LNCAP (cell line): ENCODE data around the gene FGFBP3.

Experiments used
- TF ChIP-seq, protein P1 (sequence below): fragments of 450-650 bp; IDR thresholded peaks from 2 replicates; pipeline ENCODE4 v1.5.1; 2017; ENCODE audit warnings: mild to moderate bottlenecking

FGFBP3 gene

DNA sequence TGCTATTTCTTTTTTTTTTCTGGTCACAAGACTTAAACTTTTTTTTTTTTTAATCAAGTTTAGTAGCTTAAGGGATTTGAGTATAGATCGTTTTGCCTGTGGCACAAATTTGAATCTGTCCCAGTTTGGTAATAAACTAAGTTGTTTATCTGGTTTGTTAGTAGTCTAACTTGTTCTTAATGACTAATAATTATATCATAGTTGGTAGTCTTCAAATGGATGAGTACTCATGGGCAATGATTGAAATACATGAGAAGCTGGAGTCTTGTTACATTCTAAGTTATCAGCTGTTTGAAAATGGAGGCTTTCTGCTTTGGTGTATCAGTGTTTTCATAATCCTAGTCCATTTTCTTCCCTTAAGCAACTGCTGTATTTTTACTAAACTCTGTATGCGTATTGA is 26.6 kb upstream of the FGFBP3 start:
- TF ChIP-seq, protein P1, sequence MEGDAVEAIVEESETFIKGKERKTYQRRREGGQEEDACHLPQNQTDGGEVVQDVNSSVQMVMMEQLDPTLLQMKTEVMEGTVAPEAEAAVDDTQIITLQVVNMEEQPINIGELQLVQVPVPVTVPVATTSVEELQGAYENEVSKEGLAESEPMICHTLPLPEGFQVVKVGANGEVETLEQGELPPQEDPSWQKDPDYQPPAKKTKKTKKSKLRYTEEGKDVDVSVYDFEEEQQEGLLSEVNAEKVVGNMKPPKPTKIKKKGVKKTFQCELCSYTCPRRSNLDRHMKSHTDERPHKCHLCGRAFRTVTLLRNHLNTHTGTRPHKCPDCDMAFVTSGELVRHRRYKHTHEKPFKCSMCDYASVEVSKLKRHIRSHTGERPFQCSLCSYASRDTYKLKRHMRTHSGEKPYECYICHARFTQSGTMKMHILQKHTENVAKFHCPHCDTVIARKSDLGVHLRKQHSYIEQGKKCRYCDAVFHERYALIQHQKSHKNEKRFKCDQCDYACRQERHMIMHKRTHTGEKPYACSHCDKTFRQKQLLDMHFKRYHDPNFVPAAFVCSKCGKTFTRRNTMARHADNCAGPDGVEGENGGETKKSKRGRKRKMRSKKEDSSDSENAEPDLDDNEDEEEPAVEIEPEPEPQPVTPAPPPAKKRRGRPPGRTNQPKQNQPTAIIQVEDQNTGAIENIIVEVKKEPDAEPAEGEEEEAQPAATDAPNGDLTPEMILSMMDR: no peak

DNA sequence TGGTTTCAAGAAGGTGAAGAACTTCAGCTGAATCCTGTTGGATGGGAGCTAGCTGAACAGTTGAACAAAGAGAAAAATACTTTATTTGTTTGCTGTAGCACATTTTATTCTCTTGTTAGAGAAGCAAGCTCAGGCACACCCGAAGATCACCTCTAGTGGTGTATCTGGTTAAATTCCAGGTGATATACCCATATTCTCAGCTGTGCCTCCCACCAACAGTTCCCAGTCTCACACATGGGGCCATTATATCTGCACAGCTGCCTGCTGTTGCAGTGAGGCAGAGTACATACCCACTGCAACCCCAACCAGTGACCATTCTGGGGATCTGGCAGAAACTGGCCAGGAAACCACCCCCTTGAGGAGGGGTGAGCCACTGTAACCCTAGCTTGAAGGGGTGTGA is 23.5 kb upstream of the FGFBP3 start:
- TF ChIP-seq, protein P1: no peak

DNA sequence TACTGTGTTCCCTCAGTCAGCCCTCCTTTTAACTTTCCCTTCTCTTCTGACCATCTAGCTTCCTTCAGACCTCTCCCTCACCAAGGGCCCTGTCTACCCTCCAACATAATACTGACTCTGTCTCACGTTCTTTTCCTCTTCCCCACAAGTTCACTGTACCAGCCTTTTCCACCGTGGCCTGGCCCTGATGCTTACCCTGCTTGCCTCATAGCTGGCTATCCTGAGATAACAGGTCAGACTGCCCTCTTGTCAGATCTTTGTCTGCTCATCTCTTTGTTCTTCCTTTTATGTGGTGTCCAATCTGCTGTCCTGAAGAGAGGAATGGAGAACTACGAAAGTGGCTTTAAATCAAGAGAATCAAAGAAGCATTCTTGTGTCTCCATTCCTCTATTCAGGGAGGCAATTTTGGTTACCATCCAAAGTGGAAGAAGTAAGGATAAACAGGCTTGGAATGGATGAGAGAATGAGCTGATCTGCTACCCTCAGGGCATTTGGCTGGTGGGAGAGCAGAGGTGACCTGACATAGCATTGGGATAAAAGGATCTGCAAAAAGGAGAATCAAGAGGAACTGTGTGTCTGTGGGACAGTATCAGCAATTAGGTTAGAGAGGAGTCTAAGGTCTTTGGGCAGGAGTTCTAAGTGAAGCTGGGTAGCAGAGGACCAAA is 22.4 kb upstream of the FGFBP3 start:
- TF ChIP-seq, protein P1: no peak

DNA sequence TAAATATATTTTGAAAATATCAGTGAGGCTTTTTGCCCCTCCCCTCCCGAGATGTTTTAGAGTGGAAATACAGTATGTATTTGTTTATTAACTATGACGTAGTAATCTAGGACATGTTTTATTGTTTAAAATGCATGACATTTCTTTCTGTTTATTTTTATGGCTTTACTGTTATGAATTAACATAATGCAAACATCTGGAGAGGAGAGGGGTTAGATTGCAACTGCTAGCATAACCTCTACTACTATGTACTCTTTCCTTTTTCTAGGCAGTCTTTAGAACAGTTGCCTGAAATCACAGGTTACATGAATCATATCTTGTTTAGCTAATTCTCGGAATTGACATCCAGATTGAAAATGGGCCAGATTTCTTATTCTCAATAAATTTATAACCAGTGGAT is 21.7 kb upstream of the FGFBP3 start:
- TF ChIP-seq, protein P1: no peak

DNA sequence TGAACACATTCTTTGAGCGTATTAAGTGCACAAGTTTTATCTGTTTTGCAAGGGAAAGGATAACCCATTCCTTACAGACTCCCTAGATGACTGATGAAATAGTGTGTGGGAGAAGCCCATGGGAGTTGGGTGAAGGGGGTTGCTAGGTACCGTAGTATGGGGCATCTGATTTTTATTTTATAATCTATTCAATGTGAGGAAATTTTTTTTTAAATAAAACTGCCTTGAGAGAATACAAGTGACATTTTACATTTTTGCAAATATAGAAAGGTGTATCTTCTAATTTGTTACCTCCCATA is 15.7 kb upstream of the FGFBP3 start:
- TF ChIP-seq, protein P1: no peak

DNA sequence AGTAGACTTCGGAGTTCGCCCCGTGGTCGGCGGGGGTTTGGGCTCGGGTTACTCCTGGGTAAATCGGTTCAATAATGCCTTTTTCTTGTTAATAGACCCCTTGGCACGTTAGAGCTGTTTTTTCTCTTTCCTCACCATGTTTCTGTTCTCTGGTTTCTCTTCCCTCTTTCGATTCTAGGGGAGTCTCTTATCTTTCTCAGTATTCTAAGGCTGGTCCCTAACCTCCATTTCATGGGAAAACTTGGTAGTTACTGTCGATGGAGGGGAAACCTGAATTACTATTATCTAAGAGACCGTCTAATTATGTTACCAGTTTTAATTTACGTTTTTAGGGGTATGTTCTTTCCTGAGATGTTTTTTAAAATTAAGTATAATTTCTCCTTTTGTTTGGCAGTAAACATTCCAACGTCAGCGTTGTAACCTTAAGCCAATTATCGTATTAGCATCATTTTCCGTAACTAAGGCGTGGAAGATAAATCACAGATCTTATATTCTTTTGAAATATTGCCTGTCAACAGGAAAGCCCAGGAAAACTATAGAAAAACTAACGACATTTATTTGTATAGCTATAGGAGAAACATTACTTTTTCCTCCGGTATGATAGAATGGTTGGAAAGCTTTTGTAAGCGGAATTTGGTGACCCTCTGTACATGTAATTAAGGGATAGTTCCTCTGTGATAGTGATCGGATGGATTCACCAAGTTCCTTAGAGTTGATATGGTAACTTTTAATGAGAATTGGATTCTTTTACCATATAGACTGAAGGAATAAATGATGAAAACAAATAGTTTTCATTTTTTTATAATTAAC is 15.1 kb upstream of the FGFBP3 start:
- TF ChIP-seq, protein P1: no peak

DNA sequence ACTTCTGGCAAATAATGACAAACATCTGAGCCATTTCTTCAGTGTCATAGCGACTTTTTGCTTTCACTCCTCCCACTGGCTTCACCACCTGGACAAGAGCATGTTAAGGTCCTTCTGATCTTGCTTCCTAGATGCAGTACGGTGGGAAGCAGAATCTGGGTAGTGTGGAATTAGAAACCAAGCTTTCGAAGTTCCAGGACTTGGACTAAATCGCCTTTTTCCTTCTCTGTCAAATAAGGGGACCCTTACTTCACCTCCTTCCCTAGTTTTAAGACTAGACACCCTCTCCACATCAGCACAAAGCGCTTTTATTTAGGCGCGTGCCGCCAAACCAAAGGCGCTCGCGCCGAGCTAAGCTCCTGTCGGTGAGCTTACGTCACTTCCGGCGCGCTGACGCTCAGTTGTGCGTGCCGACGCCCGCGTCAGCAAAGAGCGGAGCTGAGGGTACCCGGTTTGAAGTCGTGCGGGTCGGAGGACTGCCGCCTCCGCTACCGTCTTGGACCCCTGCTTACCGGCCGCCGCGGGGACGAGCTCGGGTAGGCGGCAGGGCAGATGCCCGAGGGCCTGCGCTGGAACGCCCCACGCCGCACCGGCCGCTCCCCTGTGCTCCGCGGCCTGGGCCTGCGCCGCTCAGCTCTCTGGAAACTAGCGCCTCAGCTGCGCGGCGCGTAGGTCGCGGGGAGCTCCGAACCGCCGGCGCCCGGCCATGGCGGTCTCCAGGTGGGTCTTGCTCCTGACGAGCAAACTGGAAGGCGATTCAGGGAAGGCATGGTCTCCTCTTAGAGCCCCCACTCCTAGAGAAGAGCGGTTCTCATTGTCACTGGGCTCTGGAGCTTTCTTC is 14.3 kb upstream of the FGFBP3 start, which contains the start of gene BTAF1:
TSS of gene BTAF1 (plus strand) at position 400 of the 841 bp plus-strand sequence. CDS start at position 707, 307 bp downstream.
- TF ChIP-seq, protein P1: no peak
